HepG2 (cell line): ENCODE results near the gene DNAJA3. TPM values are rescaled to one million over a fixed set of nuclear protein-coding genes. Genes with fewer than 3 reads are reported as not detected.
A peak's percentile ranks its signal among the peaks of the same experiment; 100 is the strongest.

ENCODE experiments used
- ATF7 ChIP-seq, 2 experiments: fragments of 450-650 bp in 1 of 2; sonication (generic) in 1 of 2; formaldehyde crosslinking in 1 of 2; IDR thresholded peaks; 2 replicates each; pipeline versions ENCODE4 v1.4.0 to v1.6.1; 2016 to 2020; ENCODE audit warnings: antibody characterized with exemption in 1 of 2, mild to moderate bottlenecking in 1 of 2, missing genetic modification reagents in 1 of 2
- CC2D1A ChIP-seq: sonication (generic); formaldehyde crosslinking; IDR thresholded peaks from 2 replicates; pipeline ENCODE4 v1.8.1; 2023; ENCODE audit warnings: mild to moderate bottlenecking, missing genetic modification reagents
- CEBPG ChIP-seq: IDR thresholded peaks from 2 replicates; pipeline ENCODE4 v1.6.1; 2016
- E2F2 ChIP-seq: sonication (generic); formaldehyde crosslinking; IDR thresholded peaks from 2 replicates; pipeline ENCODE4 v1.4.0; 2020; ENCODE audit warnings: missing genetic modification reagents, borderline replicate concordance
- GZF1 ChIP-seq: sonication (generic); formaldehyde crosslinking; IDR thresholded peaks from 2 replicates; pipeline ENCODE4 v1.5.1; 2020; ENCODE audit warnings: mild to moderate bottlenecking, missing genetic modification reagents
- HMGXB3 ChIP-seq: sonication (generic); formaldehyde crosslinking; IDR thresholded peaks from 2 replicates; pipeline ENCODE4 v1.4.0; 2020; ENCODE audit warnings: missing genetic modification reagents, borderline replicate concordance
- MBD4 ChIP-seq: IDR thresholded peaks from 2 replicates; pipeline ENCODE4 v1.6.1; 2012; ENCODE audit warnings: low read length, inconsistent platforms, borderline replicate concordance
- MED13 ChIP-seq: sonication (generic); formaldehyde crosslinking; IDR thresholded peaks from 2 replicates; pipeline ENCODE4 v1.5.0; 2020; ENCODE audit warnings: missing genetic modification reagents
- NR2F2 ChIP-seq: IDR thresholded peaks from 2 replicates; pipeline ENCODE4 v1.6.1; 2012; ENCODE audit warnings: low read depth, inconsistent platforms, borderline replicate concordance
- PCBP2 ChIP-seq: fragments of 200-400 bp; formaldehyde crosslinking; optimal IDR thresholded peaks from 2 replicates; pipeline ENCODE3; 2018; ENCODE audit warnings: low read length, low read depth; ENCODE audit not compliant: poor library complexity, severe bottlenecking
- SSRP1 ChIP-seq: IDR thresholded peaks from 2 replicates; pipeline ENCODE4 v1.6.1; 2016; ENCODE audit warnings: control low read depth
- TSC22D2 ChIP-seq: sonication (generic); formaldehyde crosslinking; IDR thresholded peaks from 2 replicates; pipeline ENCODE4 v1.5.1; 2020; ENCODE audit warnings: missing genetic modification reagents, mild to moderate bottlenecking, borderline replicate concordance
- ZBTB7A ChIP-seq: sonication (generic); formaldehyde crosslinking; IDR thresholded peaks from 2 replicates; pipeline ENCODE4 v1.8.0; 2022; ENCODE audit warnings: mild to moderate bottlenecking, missing genetic modification reagents
- ZC3H4 ChIP-seq: sonication (generic); formaldehyde crosslinking; IDR thresholded peaks from 2 replicates; pipeline ENCODE4 v1.4.0; 2020; ENCODE audit warnings: missing genetic modification reagents, borderline replicate concordance
- ZFY ChIP-seq: sonication (generic); formaldehyde crosslinking; IDR thresholded peaks from 2 replicates; pipeline ENCODE4 v1.4.0; 2020; ENCODE audit warnings: missing genetic modification reagents
- ZKSCAN5 ChIP-seq: sonication (generic); formaldehyde crosslinking; IDR thresholded peaks from 2 replicates; pipeline ENCODE4 v1.5.1; 2020; ENCODE audit warnings: mild to moderate bottlenecking, missing genetic modification reagents
- ZNF34 ChIP-seq: sonication (generic); formaldehyde crosslinking; IDR thresholded peaks from 2 replicates; pipeline ENCODE4 v1.4.0; 2020; ENCODE audit warnings: mild to moderate bottlenecking, missing genetic modification reagents, borderline replicate concordance
- ZNF577 ChIP-seq: sonication (generic); formaldehyde crosslinking; IDR thresholded peaks from 2 replicates; pipeline ENCODE4 v1.4.0; 2020; ENCODE audit warnings: mild to moderate bottlenecking, low read depth, missing genetic modification reagents, borderline replicate concordance
- ZNF614 ChIP-seq: IDR thresholded peaks from 2 replicates; pipeline ENCODE4 v1.6.1; 2018; ENCODE audit warnings: missing biosample characterization, missing genetic modification reagents, inconsistent platforms, borderline replicate concordance
- ZNF670 ChIP-seq: sonication (generic); formaldehyde crosslinking; IDR thresholded peaks from 2 replicates; pipeline ENCODE4 v1.8.0; 2022; ENCODE audit warnings: mild to moderate bottlenecking, missing genetic modification reagents, borderline replicate concordance
- ZNF678 ChIP-seq: sonication (generic); formaldehyde crosslinking; IDR thresholded peaks from 2 replicates; pipeline ENCODE4 v1.4.0; 2020; ENCODE audit warnings: mild to moderate bottlenecking, missing genetic modification reagents
- polyA plus RNA-seq, 8 experiments: library from polyadenylated mRNA; depleted of rRNA in 3 of 8; stranded (reverse) in 7 of 8; unstranded in 1 of 8; fragments of >200 nt; fragmentation: Illumina TruSeq in 4 of 8; extraction: Trizol in 4 of 8; gene quantifications; 2 replicates each; pipeline versions ENCODE4 v1.2.1 to v1.2.3, GENCODE V29; 2011 to 2016; ENCODE audit warnings: low read depth in 4 of 8, missing spikeins in 1 of 8, mixed read lengths in 1 of 8; ENCODE audit not compliant: insufficient read depth in 1 of 8
- total RNA-seq, 5 experiments: library from RNA; depleted of rRNA; stranded (reverse); fragments of >200 nt; fragmentation: Illumina TruSeq; extraction: Trizol; gene quantifications; 2 replicates each; pipeline ENCODE4 v1.2.3, GENCODE V29; 2016; ENCODE audit warnings: low read depth in 1 of 5
- TF ChIP-seq, protein P1 (sequence below): sonication (generic); IDR thresholded peaks from 2 replicates; pipeline ENCODE4 v1.6.1; 2016; ENCODE audit warnings: low read depth, borderline replicate concordance
- TF ChIP-seq, protein P2 (sequence below): sonication (generic); formaldehyde crosslinking; IDR thresholded peaks from 2 replicates; pipeline ENCODE4 v1.4.0; 2020; ENCODE audit warnings: mild to moderate bottlenecking, missing genetic modification reagents

Gene DNAJA3
- total and polyA plus RNA-seq, 2 of the 13 experiments (the other 11 are each of a cell fraction or from before 2014, with no cell fraction given), result 77.0 to 83.3 TPM

GRCh38 chr16:4475880-4476788, 50.5 kb downstream of the DNAJA3 start, which contains the start of gene HMOX2 (continued):
- TF ChIP-seq, protein P1, sequence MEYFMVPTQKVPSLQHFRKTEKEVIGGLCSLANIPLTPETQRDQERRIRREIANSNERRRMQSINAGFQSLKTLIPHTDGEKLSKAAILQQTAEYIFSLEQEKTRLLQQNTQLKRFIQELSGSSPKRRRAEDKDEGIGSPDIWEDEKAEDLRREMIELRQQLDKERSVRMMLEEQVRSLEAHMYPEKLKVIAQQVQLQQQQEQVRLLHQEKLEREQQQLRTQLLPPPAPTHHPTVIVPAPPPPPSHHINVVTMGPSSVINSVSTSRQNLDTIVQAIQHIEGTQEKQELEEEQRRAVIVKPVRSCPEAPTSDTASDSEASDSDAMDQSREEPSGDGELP, result peak; percentile 17; the same call in 1 of the 2 replicates
- TF ChIP-seq NR2F2, result 0 out of 2 replicates have a peak, but pooled peaks have one; percentile 38
- TF ChIP-seq GZF1 (CRISPR knock-in tag), result no peak
- no peak for TF ChIP-seq ZKSCAN5 (CRISPR knock-in tag)
- no peak for TF ChIP-seq TSC22D2 (CRISPR knock-in tag)
- no peak for TF ChIP-seq ZNF577
- no peak for TF ChIP-seq MED13 (CRISPR knock-in tag)
- TF ChIP-seq ZNF614, result no peak
- TF ChIP-seq ZNF678 (CRISPR knock-in tag), result peak; percentile 86
- TF ChIP-seq ZC3H4 (CRISPR knock-in tag), result no peak
- no peak; the same call in 1 of the 2 replicates for TF ChIP-seq CC2D1A
- peak; percentile 37 for TF ChIP-seq CEBPG
- no peak for TF ChIP-seq HMGXB3 (CRISPR knock-in tag)
- peak; percentile 94 for TF ChIP-seq ZFY (CRISPR knock-in tag)
- no peak for TF ChIP-seq ZNF670 (CRISPR knock-in tag)
- no peak for TF ChIP-seq PCBP2
- no peak for TF ChIP-seq ZNF34
- TF ChIP-seq, protein P2, sequence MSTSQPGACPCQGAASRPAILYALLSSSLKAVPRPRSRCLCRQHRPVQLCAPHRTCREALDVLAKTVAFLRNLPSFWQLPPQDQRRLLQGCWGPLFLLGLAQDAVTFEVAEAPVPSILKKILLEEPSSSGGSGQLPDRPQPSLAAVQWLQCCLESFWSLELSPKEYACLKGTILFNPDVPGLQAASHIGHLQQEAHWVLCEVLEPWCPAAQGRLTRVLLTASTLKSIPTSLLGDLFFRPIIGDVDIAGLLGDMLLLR (CRISPR knock-in tag), result peak; percentile 94; the same call in 1 of the 2 replicates
- 0 out of 2 replicates have a peak, but pooled peaks have one; percentile 33 for TF ChIP-seq ZBTB7A
- no peak for TF ChIP-seq SSRP1 (CRISPR knock-in tag)
- no peak for TF ChIP-seq MBD4
- peak; percentile 39; the same call in 1 of the 2 replicates for TF ChIP-seq E2F2 (CRISPR knock-in tag)
- no peak for TF ChIP-seq ATF7 (IDR thresholded peaks at IDR 0.05)
- 0 out of 2 replicates have a peak, but pooled peaks have one; percentile 38 for TF ChIP-seq ATF7 (CRISPR knock-in tag; IDR thresholded peaks at IDR 0.05)
